Measurements from ENCODE around the gene PCCB. TPM values are rescaled to one million over a fixed set of nuclear protein-coding genes. Genes with fewer than 3 reads are reported as not detected.
A peak's percentile ranks its signal among the peaks of the same experiment; 100 is the strongest.

Gene PCCB
- total RNA-seq, 4 donors from 2014 or later = 22.2 to 37.9 (median 29.0) TPM

GRCh38 chr3:136343873-136344555 is 93.9 kb downstream of the PCCB start:
- peak; percentile 95 for DNase-seq (ENCODE audit: low spot score)
- no peak for TF ChIP-seq CTCF (IDR thresholded peaks at IDR 0.05)
- ATAC-seq (ENCODE audit: low FRiP score) = peak; percentile 92

GRCh38 chr3:136346486-136346885 is 96.3 kb downstream of the PCCB start:
- TF ChIP-seq CTCF (IDR thresholded peaks at IDR 0.05) = no peak
- no peak for DNase-seq (ENCODE audit: low spot score)
- no peak for ATAC-seq (ENCODE audit: low FRiP score)

GRCh38 chr3:136350132-136350531 is 100.0 kb downstream of the PCCB start:
- peak; percentile 27 for DNase-seq (ENCODE audit: low spot score)
- TF ChIP-seq CTCF (IDR thresholded peaks at IDR 0.05) = no peak

GRCh38 chr3:136350557-136350956 is 100.4 kb downstream of the PCCB start:
- no peak for DNase-seq (ENCODE audit: low spot score)
- peak; percentile 55 for ATAC-seq (ENCODE audit: low FRiP score)
- no peak for TF ChIP-seq CTCF (IDR thresholded peaks at IDR 0.05)

More at GRCh38 chr3:136350132-136350531, 100.0 kb downstream of the PCCB start:
- ATAC-seq (ENCODE audit: low FRiP score) = peak; percentile 93

GRCh38 chr3:136351351-136351750 is 101.2 kb downstream of the PCCB start:
- no peak for DNase-seq (ENCODE audit: low spot score)
- no peak for ATAC-seq (ENCODE audit: low FRiP score)
- no peak for TF ChIP-seq CTCF (IDR thresholded peaks at IDR 0.05)

GRCh38 chr3:136351905-136352304 is 101.8 kb downstream of the PCCB start:
- DNase-seq (ENCODE audit: low spot score) = no peak
- ATAC-seq (ENCODE audit: low FRiP score) = no peak
- no peak for TF ChIP-seq CTCF (IDR thresholded peaks at IDR 0.05)

GRCh38 chr3:136353461-136353860 is 103.3 kb downstream of the PCCB start:
- DNase-seq (ENCODE audit: low spot score) (no peak), ATAC-seq (ENCODE audit: low FRiP score) (no peak)
- no peak for TF ChIP-seq CTCF (IDR thresholded peaks at IDR 0.05)

All from omental fat pad (tissue), 4 donors.